Mesothelial cell of epicardium (in vitro differentiated cells): Measurements from ENCODE around the gene KLHL5. TPM values are rescaled to one million over a fixed set of nuclear protein-coding genes. Genes with fewer than 3 reads are reported as not detected.

Experiments
- DNase-seq, 2 experiments: peaks; one replicate each; pipeline ENCODE4 v3.0.0; 2021; ENCODE audit warnings: low spot score in 2 of 2; ENCODE audit not compliant: unreplicated experiment in 2 of 2
- H3K27ac Mint-ChIP-seq: 2 replicates; pipeline ENCODE4 v1.8.0; 2021; ENCODE audit warnings: mixed read lengths
- H3K27me3 Mint-ChIP-seq: 2 replicates; pipeline ENCODE4 v1.8.0; 2021; ENCODE audit warnings: low read depth, mixed read lengths
- H3K36me3 Mint-ChIP-seq: 2 replicates; pipeline ENCODE4 v1.8.0; 2021; ENCODE audit warnings: mixed read lengths
- H3K4me1 Mint-ChIP-seq: 2 replicates; pipeline ENCODE4 v1.8.0; 2021; ENCODE audit warnings: mixed read lengths
- H3K4me3 Mint-ChIP-seq: 2 replicates; pipeline ENCODE4 v1.8.0; 2021; ENCODE audit warnings: mild to moderate bottlenecking, moderate library complexity, mixed read lengths
- H3K9me3 Mint-ChIP-seq: 2 replicates; pipeline ENCODE4 v1.8.0; 2021; ENCODE audit warnings: mixed read lengths
- CTCF ChIP-seq: fragments of 200-600 bp; sonication (generic); IDR thresholded peaks from one replicate; pipeline ENCODE4 v1.5.0; 2021; ENCODE audit warnings: antibody characterized with exemption; ENCODE audit not compliant: unreplicated experiment
- total RNA-seq: library from RNA; stranded (reverse); gene quantifications from 3 replicates; pipeline ENCODE4 v1.2.1, GENCODE V29; 2021

KLHL5 gene
- total RNA-seq, 1 donor from 2014 or later = 34.7 TPM

GRCh38 chr4:39039108-39039507, 22.9 kb upstream of the KLHL5 start:
- no peak for DNase-seq
- Mint-ChIP-seq H3K27ac (no peak overlapping the region), H3K4me3 (no peak overlapping the region), H3K27me3 (no peaks in the 10 kb centered on the region), H3K4me1 (peaks cover 32% of the 10 kb centered on the region), H3K36me3 (no peaks in the 10 kb centered on the region), H3K9me3 (no peaks in the 10 kb centered on the region)
- no peak for TF ChIP-seq CTCF

- Mint-ChIP-seq H3K27ac (peak overlapping the region; percentile 63), H3K4me3 (no peak overlapping the region), H3K9me3 (no peaks in the 10 kb centered on the region), H3K36me3 (no peaks in the 10 kb centered on the region), H3K4me1 (peaks cover 37% of the 10 kb centered on the region), H3K27me3 (no peaks in the 10 kb centered on the region)
- DNase-seq = no peak
- TF ChIP-seq CTCF = no peak
These were observed 19.7 kb upstream of the KLHL5 start for GRCh38 chr4:39042366-39042765.

- no peak for DNase-seq
- no peaks in the 10 kb centered on the region for H3K27me3 Mint-ChIP-seq
- no peaks in the 10 kb centered on the region for H3K9me3 Mint-ChIP-seq
- no peaks in the 10 kb centered on the region for H3K36me3 Mint-ChIP-seq
- peaks cover 34% of the 10 kb centered on the region for H3K4me1 Mint-ChIP-seq
- peak overlapping the region; percentile 82 for H3K4me3 Mint-ChIP-seq
- TF ChIP-seq CTCF = no peak
- H3K27ac Mint-ChIP-seq = peak overlapping the region; percentile 91
These were observed 18.8 kb upstream of the KLHL5 start for GRCh38 chr4:39043058-39043860.

GRCh38 chr4:39043861-39044363, 18.1 kb upstream of the KLHL5 start:
- Mint-ChIP-seq H3K4me3 (peak overlapping the region; percentile 82), H3K4me1 (peaks cover 33% of the 10 kb centered on the region), H3K9me3 (no peaks in the 10 kb centered on the region), H3K27ac (peak overlapping the region; percentile 91), H3K36me3 (no peaks in the 10 kb centered on the region), H3K27me3 (no peaks in the 10 kb centered on the region)
- DNase-seq = no peak
- no peak for TF ChIP-seq CTCF

GRCh38 chr4:39044364-39044955, 17.6 kb upstream of the KLHL5 start:
- Mint-ChIP-seq H3K4me1 (peaks cover 33% of the 10 kb centered on the region), H3K36me3 (no peaks in the 10 kb centered on the region), H3K4me3 (peak overlapping the region; percentile 82), H3K27ac (peak overlapping the region; percentile 91), H3K9me3 (no peaks in the 10 kb centered on the region), H3K27me3 (no peaks in the 10 kb centered on the region)
- TF ChIP-seq CTCF = no peak
- peak; percentile 82 to 85 for DNase-seq
